Measurements from ENCODE around the gene SEMA3F.

- TF ChIP-seq EZH2 (IDR thresholded peaks at IDR 0.05; ENCODE audit: borderline replicate concordance, low read length) = no peak
- TF ChIP-seq, protein P1, sequence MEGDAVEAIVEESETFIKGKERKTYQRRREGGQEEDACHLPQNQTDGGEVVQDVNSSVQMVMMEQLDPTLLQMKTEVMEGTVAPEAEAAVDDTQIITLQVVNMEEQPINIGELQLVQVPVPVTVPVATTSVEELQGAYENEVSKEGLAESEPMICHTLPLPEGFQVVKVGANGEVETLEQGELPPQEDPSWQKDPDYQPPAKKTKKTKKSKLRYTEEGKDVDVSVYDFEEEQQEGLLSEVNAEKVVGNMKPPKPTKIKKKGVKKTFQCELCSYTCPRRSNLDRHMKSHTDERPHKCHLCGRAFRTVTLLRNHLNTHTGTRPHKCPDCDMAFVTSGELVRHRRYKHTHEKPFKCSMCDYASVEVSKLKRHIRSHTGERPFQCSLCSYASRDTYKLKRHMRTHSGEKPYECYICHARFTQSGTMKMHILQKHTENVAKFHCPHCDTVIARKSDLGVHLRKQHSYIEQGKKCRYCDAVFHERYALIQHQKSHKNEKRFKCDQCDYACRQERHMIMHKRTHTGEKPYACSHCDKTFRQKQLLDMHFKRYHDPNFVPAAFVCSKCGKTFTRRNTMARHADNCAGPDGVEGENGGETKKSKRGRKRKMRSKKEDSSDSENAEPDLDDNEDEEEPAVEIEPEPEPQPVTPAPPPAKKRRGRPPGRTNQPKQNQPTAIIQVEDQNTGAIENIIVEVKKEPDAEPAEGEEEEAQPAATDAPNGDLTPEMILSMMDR (conservative IDR thresholded peaks at IDR 0.05 in 1 of 2, IDR thresholded peaks at IDR 0.05 in 1 of 2; ENCODE audit: extremely low read depth in 1 of 2, insufficient read depth in 1 of 2, low read depth in 1 of 2, low read length in 2 of 2) = no peak
Measured at GRCh38 chr3:50112462-50112861, 42.7 kb upstream of the SEMA3F start.

Measured in mammary epithelial cell (primary cell).